ENCODE results near the gene IER3IP1. TPM values are rescaled to one million over a fixed set of nuclear protein-coding genes. Genes with fewer than 3 reads are reported as not detected.
"Not testable (repeated sequence)": the region's sequence is repeated elsewhere in the genome, so short reads cannot be mapped to it uniquely, and the experiment has no call there.

Gene IER3IP1
- total RNA-seq, 4 donors from 2014 or later = 13.0 to 17.0 (median 14.3) TPM

DNA sequence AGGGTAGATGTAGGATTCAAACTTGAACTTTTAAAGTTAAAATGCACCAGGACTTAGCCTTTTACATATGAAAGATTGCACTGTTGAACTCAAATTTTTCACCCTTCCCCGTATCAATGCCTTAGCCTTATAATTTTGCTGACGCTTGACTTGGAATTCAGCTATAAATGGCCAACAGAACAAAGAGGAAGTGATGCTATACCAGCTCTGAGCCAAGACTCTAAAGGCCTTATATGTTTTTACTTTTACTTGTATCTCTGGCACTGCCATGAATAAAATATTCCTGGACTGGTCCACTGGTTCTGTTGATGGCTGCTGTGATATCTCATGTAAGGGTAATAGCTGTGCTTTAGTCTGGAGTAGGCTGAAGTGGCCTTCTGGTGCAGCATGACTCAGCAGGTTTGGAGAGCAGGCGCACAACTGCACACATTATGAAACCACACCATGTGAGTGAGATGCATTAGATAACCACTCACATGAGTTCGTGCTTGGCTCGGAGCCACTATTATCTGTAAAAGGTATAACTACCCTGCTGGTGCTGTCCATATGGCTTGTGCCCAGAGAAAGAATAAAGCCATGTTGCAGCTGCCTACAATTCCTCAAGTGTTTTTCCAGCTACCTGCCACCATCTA lies 8.4 kb upstream of the IER3IP1 start:
- no peak for TF ChIP-seq POLR2A (IDR thresholded peaks at IDR 0.05)
- TF ChIP-seq, protein P1, sequence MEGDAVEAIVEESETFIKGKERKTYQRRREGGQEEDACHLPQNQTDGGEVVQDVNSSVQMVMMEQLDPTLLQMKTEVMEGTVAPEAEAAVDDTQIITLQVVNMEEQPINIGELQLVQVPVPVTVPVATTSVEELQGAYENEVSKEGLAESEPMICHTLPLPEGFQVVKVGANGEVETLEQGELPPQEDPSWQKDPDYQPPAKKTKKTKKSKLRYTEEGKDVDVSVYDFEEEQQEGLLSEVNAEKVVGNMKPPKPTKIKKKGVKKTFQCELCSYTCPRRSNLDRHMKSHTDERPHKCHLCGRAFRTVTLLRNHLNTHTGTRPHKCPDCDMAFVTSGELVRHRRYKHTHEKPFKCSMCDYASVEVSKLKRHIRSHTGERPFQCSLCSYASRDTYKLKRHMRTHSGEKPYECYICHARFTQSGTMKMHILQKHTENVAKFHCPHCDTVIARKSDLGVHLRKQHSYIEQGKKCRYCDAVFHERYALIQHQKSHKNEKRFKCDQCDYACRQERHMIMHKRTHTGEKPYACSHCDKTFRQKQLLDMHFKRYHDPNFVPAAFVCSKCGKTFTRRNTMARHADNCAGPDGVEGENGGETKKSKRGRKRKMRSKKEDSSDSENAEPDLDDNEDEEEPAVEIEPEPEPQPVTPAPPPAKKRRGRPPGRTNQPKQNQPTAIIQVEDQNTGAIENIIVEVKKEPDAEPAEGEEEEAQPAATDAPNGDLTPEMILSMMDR (IDR thresholded peaks at IDR 0.05 in 4 of 5, conservative IDR thresholded peaks at IDR 0.05 in 1 of 5) = no peak
- no peak for ATAC-seq
- DNase-seq = no peak
- intact Hi-C loops (cut with DNase I; ENCODE audit: low total_unique reads) (no loop called here), in situ Hi-C loops (cut with MboI; ENCODE audit: low sequenced_read_pairs in 4 of 4) (no loop called here)
- Histone ChIP-seq H3K9me3 (no peaks in the 10 kb centered on the region), H3K27me3 (peaks cover 0 to 6% (median 0%) of the 10 kb centered on the region in 3 donors), H3K4me1 (no peaks in the 10 kb centered on the region), H3K4me3 (no peak overlapping the region), H3K36me3 (no peaks in the 10 kb centered on the region), H3K27ac (no peak overlapping the region)

GRCh38 chr18:47182156-47182555 lies 6.0 kb upstream of the IER3IP1 start:
- H3K4me1 ChIP-seq; in situ Hi-C loops (cut with MboI; ENCODE audit: low sequenced_read_pairs in 4 of 4); H3K27ac ChIP-seq; H3K27me3 ChIP-seq; DNase-seq; H3K4me3 ChIP-seq; ATAC-seq; intact Hi-C loops (cut with DNase I; ENCODE audit: low total_unique reads); H3K36me3 ChIP-seq; H3K9me3 ChIP-seq: not testable (repeated sequence)

DNA sequence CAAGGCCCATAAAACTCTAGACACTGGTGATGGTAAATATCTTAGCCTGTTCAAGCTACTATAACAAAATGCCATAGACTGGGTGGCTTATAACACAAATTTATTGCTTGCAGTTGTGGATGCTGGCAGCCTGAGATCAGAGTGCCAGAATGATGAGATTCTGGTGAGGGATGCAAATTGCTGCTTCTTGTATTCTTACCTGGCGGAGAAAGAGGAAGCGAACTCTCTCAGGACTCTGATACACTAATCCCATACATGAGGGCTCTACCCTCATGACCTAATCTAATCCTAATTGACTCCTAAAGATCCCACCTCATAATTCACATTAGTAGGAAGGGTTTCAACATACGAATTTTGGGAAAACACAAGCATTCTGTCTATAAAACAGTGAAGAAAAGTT lies 4.6 kb upstream of the IER3IP1 start:
- Histone ChIP-seq H3K27ac (no peak overlapping the region), H3K4me3 (no peak overlapping the region), H3K9me3 (no peaks in the 10 kb centered on the region), H3K4me1 (no peaks in the 10 kb centered on the region), H3K36me3 (no peaks in the 10 kb centered on the region), H3K27me3 (no peaks in the 10 kb centered on the region)
- TF ChIP-seq, protein P1 (IDR thresholded peaks at IDR 0.05 in 4 of 5, conservative IDR thresholded peaks at IDR 0.05 in 1 of 5) = no peak
- no peak for TF ChIP-seq POLR2A (IDR thresholded peaks at IDR 0.05)
- intact Hi-C loops (cut with DNase I; ENCODE audit: low total_unique reads) = no loop called here
- ATAC-seq = no peak
- DNase-seq = no peak
- in situ Hi-C loops (cut with MboI; ENCODE audit: low sequenced_read_pairs in 4 of 4) = no loop called here

DNA sequence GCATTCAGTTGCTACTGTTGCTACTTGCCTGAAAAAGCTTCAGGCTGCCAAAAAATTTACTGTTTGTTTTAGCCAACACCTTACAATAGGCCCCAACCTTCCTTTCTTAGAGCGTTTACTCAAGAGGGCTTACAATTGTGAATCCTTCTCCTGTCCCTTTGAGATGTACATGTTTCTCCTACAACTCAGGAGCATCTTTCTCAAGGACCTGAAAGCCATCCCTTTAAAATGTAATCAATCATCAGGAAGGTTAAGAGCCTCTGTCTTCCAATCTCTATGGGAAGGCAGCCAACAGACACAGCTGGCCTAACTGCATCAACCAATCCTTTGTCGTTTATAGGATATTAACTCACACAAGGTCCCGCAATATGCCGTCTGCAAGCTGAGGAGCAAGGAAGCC lies 3.4 kb upstream of the IER3IP1 start:
- Histone ChIP-seq H3K9me3 (no peaks in the 10 kb centered on the region), H3K4me3 (no peak overlapping the region), H3K27ac (no peak overlapping the region), H3K36me3 (no peaks in the 10 kb centered on the region), H3K27me3 (no peaks in the 10 kb centered on the region), H3K4me1 (peaks cover 8 to 10% of the 10 kb centered on the region in 2 donors)
- DNase-seq (no peak), ATAC-seq (no peak)
- in situ Hi-C loops (cut with MboI; ENCODE audit: low sequenced_read_pairs in 4 of 4) = no loop called here
- TF ChIP-seq POLR2A (IDR thresholded peaks at IDR 0.05) = no peak
- TF ChIP-seq, protein P1 (IDR thresholded peaks at IDR 0.05 in 4 of 5, conservative IDR thresholded peaks at IDR 0.05 in 1 of 5) = no peak
- intact Hi-C loops (cut with DNase I; ENCODE audit: low total_unique reads) = no loop called here

- Histone ChIP-seq H3K36me3 (no peaks in the 10 kb centered on the region), H3K27ac (peak overlapping the region; percentile 81 to 93 (median 88)), H3K27me3 (no peaks in the 10 kb centered on the region), H3K9me3 (no peaks in the 10 kb centered on the region), H3K4me1 (peaks cover 13 to 29% of the 10 kb centered on the region in 2 donors), H3K4me3 (peak overlapping the region; percentile 87 to 99 (median 96))
- no peak for DNase-seq
- in situ Hi-C loops (cut with MboI; ENCODE audit: low sequenced_read_pairs in 4 of 4) (no loop called here), intact Hi-C loops (cut with DNase I; ENCODE audit: low total_unique reads) (no loop called here)
- TF ChIP-seq, protein P1 (IDR thresholded peaks at IDR 0.05 in 4 of 5, conservative IDR thresholded peaks at IDR 0.05 in 1 of 5) = no peak
- TF ChIP-seq POLR2A (IDR thresholded peaks at IDR 0.05) = no peak
- peak; percentile 18 to 29 for ATAC-seq
Observed at GRCh38 chr18:47175283-47175897, 774 bp downstream of the IER3IP1 start.
